Measurements from ENCODE around the gene SH3BGR. TPM values are rescaled to one million over a fixed set of nuclear protein-coding genes. Genes with fewer than 3 reads are reported as not detected.

Gene SH3BGR
- total RNA-seq, 1 donor from 2014 or later: 1.6 TPM

DNA sequence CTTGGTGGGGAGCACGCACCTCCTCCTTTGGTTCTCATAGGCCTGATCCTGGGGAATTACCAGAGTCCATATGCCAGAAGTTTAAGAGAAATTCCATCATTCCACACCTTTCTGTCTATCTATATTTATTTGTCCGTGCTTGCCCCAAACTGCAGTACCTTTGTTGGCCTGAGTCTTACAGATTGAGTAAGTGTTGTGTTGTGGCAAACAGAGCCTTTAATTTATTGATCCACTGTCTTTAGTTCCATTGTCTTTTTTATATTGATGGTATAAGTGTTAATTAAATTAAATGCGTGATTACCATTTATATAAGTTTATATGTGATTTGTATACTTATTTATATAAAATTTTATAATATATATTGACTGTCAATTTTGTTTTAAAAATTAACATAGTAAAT is 4.9 kb downstream of the SH3BGR start:
- no peak for DNase-seq (ENCODE audit: low read depth, low spot score)

DNA sequence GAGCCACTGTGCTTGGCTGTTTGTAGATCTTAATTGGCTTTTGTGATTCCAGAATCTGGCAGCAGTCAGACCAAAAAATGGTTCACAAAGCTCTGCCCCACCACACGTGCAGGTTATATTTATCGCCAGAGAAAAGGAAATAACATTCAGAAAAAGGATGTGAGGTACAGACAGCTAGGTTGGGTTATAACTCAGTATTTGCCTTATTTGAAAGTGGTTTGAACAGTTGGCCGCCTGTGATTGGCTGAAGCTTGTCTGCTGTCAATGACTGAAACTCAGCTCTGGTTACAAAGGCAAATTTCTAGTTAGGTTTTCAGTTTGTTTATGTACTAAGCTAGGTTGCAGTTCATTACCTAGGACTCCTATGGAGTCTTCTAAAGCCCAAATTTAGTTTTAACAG is 9.6 kb downstream of the SH3BGR start:
- DNase-seq (ENCODE audit: low read depth, low spot score): no peak

DNA sequence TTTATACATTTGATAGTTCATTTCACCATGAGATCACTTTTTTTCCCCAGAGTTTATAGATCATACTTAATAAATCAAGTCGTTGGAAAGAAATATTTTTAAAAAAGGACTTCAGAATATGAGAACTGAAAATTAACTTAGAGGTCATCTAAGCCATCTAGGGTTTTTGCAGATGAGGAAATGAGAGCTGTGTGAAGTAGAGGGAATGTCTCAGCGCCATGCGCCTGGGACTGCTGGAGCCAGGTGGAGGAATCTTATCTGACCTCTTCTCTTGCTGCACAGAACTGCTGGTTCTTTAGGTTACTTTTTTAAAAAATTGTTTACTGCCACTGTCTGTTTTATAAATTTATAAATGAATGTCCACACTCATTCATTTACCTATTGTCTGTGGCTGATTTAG is 11.5 kb downstream of the SH3BGR start:
- DNase-seq (ENCODE audit: low read depth, low spot score): no peak

GRCh38 chr21:39466584-39466983 is 14.8 kb downstream of the SH3BGR start:
- DNase-seq (ENCODE audit: low read depth, low spot score): no peak

GRCh38 chr21:39467746-39468145 is 16.0 kb downstream of the SH3BGR start:
- DNase-seq (ENCODE audit: low read depth, low spot score): no peak

DNA sequence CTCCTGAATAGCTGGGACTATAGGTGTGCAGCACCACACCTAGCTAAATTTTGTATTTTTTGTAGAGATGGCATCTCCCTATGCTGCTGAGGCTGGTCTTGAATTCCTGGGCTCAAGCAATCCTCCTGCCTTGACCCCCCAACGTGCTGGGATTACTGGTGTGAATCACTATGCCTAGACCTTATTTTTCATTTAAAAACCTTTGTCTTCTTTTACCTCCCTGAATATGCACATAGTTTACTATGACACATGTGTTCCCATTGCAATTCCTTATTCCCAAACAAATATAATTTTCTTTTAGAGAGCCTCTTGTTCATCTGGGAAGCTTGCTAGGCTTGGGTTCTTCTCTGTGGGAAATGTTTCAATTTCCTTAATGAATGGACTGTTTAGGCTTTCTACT is 16.8 kb downstream of the SH3BGR start:
- no peak for DNase-seq (ENCODE audit: low read depth, low spot score)

- DNase-seq (ENCODE audit: low read depth, low spot score): no peak
Observed at GRCh38 chr21:39471598-39471997, 19.8 kb downstream of the SH3BGR start.

DNA sequence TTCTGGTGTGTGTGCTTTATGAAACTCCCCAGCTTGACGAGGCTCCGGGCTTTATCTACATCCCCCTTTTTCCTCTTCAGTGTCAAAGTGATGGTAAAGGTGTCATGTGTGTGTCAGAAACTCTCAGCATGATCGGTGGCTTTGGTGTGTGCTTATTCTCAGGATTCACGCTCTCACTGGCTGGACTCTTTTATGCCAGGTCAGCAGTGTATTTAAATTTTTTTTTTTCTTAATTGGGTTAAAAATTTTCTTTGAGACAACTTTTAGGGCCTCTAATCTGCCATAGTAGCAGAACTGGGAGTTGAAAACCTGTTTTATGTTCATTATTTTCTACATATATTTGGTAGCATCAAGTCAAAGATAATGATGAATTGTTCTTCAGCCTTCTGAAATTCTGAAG is 21.0 kb downstream of the SH3BGR start:
- no peak for DNase-seq (ENCODE audit: low read depth, low spot score)

- no peak for DNase-seq (ENCODE audit: low read depth, low spot score)
Observed at GRCh38 chr21:39474611-39475010, 22.8 kb downstream of the SH3BGR start.

- no peak for DNase-seq (ENCODE audit: low read depth, low spot score)
Observed at GRCh38 chr21:39479164-39479813, 27.5 kb downstream of the SH3BGR start.

DNA sequence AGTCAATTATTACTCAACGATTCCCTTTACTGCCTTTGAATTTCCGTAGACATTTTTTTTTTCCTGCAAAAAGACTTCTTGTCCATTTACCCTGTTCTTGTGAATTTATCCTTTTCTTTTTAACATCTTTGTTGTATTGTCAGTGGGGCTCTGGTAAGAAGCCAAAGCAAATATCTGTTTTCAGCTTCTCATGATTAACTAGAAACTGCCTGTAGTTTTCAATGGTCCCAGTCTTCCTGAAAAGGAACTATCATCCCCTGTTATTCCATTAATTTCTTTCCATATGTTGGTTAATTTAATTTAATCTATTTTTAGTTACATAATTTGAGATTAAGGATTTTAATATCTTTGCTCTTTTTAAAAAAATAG is 28.0 kb downstream of the SH3BGR start:
- no peak for DNase-seq (ENCODE audit: low read depth, low spot score)

GRCh38 chr21:39480271-39480670 is 28.5 kb downstream of the SH3BGR start:
- DNase-seq (ENCODE audit: low read depth, low spot score): no peak

- no peak for DNase-seq (ENCODE audit: low read depth, low spot score)
Observed at GRCh38 chr21:39481886-39482285, 30.1 kb downstream of the SH3BGR start.

DNA sequence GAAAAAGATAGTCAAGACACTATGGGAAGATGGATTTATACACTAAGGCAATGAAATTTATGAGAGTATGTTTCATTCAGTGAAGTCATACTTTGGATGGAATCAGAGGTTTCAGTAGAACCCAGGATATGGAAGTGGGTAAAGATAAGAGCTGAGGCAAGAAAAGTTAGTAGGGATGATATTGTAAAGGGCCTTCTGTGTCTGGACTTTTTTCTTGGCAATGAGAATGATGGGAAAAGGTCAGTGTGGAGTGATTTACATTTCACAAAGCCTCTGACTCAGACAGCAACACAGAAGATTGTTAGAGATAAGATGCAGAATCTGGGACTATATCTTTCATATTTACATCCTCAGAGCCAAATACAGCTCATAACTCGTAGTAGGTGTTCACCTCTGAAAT is 32.1 kb downstream of the SH3BGR start:
- no peak for DNase-seq (ENCODE audit: low read depth, low spot score)

- no peak for DNase-seq (ENCODE audit: low read depth, low spot score)
Observed at GRCh38 chr21:39484711-39485276, 33.0 kb downstream of the SH3BGR start.

DNA sequence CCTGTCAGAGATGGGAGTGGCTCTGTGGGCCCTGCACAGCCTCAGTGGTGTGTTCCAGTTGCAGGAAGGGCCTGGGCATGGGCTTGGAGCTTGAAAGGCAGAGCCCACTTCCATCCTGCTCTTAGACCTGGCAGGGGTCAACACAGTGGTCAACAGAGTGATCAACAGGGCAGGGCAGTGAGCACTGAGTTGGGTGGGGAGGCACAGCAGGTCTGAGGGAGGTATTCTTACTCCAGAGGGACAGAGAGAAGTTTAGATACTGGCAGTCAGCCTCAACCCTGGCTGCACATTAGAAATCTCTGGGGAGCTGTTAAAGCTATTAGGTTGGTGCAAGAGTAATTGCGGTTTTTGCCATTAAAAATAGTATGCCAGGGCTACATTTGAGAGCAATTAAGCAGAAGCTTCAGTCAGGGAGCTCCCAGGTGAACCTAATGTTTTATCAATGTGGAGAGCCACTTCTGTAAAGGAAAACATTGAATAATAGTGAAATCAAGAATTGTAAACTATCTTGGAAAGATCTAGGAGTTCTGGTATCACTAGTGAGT is 37.7 kb downstream of the SH3BGR start:
- DNase-seq (ENCODE audit: low read depth, low spot score): no peak

GRCh38 chr21:39499156-39499555 is 47.4 kb downstream of the SH3BGR start:
- no peak for DNase-seq (ENCODE audit: low read depth, low spot score)

DNA sequence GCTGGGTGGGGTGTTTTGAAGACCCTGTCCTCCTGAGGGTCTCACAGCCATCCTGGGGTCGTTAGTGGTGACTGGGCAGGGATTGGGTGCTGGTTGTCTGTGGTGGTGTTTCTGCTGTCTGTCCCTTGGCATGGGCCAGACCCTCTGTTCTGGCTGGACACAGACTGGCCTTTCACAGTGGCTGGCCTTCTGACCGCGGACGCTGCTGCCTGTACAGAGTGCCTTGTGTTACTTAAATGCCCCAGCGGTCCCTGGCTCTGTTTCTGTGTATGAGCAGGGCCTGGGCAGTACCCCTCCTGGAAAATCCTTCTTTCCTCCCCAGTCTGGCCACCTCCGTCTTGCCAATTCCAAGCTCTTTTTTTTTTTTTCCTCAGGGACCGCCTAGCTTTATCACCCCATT is 50.9 kb downstream of the SH3BGR start:
- no peak for DNase-seq (ENCODE audit: low read depth, low spot score)

GRCh38 chr21:39503123-39503762 is 51.5 kb downstream of the SH3BGR start:
- no peak for DNase-seq (ENCODE audit: low read depth, low spot score)

DNA sequence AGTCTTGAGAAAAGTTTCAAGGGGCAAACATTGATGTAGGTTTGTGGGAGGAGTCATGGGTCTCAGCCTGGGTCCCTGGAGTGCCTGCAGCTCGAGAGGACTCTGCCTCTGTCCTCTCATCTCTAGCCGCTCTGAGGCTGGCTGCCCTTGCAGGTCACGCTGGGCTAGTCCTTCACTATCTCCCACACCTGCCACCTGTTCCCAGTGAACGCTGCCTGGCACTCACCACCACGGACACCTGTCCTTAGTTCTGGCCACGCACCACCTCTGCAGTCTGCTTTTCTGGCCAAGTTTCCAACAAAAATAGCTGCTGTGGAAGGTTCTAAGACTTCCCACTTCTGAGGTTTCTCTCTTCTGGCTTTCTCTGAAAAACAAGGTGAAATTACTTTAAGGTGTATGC is 52.5 kb downstream of the SH3BGR start:
- no peak for DNase-seq (ENCODE audit: low read depth, low spot score)

DNA sequence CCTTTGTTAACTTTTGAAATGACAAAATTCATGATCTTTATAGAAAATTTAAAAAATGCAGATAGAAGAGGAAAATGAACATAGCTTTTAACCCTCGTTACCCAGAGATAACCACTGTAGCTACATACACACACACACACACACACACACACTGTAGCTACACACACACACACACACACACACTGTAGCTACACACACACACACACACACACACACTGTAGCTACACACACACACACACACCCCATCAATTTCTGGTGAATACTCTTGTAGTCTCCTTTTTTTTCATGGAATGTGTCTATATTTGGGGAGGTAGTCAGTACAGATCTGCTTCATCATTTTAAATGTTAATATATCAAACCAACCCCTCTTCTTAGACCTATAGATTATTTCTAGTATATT is 58.5 kb downstream of the SH3BGR start:
- no peak for DNase-seq (ENCODE audit: low read depth, low spot score)

GRCh38 chr21:39511102-39511501 is 59.3 kb downstream of the SH3BGR start:
- DNase-seq (ENCODE audit: low read depth, low spot score): no peak

GRCh38 chr21:39513735-39514134 is 62.0 kb downstream of the SH3BGR start:
- DNase-seq (ENCODE audit: low read depth, low spot score): no peak

Measured in pulmonary artery endothelial cell (primary cell).